GM19467 (cell line): ENCODE results near the gene HEXIM2.

Experiments
- ATAC-seq: cut with Tn5 transposase; IDR thresholded peaks from one replicate; pipeline ENCODE4 v1.9.1; 2021; ENCODE audit warnings: mild to moderate bottlenecking, moderate library complexity; ENCODE audit not compliant: unreplicated experiment

Gene HEXIM2

DNA sequence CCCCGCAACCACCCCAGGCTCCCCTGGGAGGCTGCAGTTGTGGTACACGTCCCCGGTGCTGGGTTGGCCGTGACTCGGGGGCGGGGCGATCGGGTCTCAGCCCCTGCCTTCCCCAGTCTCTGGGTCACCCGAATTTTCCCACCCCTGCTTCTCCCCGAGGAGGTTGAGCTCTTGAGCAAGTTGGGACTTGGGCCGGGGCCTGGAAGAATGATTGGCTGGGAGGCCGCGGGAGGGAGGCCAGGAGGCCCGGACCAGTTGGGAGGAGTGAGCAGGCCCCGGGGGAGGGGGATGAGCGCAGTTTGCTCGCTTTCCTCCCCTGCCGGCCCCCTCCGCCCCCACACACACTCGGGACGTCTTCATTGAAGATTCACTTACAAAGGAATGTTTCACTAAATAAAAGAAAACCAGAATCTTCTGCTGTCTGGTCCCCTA is 17.9 kb upstream of the HEXIM2 start:
- no peak for ATAC-seq

GRCh38 chr17:45144199-45145034 is 17.3 kb upstream of the HEXIM2 start:
- ATAC-seq: no peak

GRCh38 chr17:45145035-45145389 is 16.7 kb upstream of the HEXIM2 start:
- no peak for ATAC-seq

DNA sequence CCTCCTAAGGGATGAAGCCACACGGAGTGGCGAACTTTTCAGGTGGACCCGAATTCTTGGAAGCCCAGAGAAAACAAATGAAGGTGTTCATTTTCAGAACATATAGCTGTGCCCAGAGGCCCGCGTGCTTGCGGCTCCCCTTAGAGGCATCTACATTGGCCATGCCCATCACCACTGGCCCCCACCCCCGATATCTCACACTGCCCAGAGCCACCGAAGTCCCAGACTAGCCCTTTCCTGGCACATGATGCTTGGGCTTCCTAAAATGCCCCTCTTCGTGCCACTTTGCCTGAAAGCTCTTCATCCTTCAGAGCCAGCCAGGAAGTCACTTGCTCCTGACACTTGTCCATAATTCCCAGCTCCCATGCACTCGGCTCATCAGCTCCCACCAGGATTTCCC is 15.5 kb upstream of the HEXIM2 start:
- no peak for ATAC-seq

DNA sequence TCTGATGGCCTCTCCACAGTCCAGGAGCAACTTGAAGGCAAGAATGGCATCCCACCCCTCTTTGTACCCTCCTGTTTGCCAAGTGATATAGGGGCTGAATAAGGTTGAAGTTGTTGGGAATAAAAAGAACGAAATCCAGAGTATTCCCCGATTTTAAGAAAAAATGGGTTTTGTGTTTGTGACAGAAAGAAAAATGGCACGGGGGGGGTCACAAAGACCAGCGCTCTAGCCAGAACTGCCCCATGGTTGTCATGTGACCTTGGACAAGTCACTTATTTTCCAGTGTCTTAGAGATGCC is 15.1 kb upstream of the HEXIM2 start:
- no peak for ATAC-seq

GRCh38 chr17:45146890-45147580 is 14.6 kb upstream of the HEXIM2 start:
- ATAC-seq: no peak

DNA sequence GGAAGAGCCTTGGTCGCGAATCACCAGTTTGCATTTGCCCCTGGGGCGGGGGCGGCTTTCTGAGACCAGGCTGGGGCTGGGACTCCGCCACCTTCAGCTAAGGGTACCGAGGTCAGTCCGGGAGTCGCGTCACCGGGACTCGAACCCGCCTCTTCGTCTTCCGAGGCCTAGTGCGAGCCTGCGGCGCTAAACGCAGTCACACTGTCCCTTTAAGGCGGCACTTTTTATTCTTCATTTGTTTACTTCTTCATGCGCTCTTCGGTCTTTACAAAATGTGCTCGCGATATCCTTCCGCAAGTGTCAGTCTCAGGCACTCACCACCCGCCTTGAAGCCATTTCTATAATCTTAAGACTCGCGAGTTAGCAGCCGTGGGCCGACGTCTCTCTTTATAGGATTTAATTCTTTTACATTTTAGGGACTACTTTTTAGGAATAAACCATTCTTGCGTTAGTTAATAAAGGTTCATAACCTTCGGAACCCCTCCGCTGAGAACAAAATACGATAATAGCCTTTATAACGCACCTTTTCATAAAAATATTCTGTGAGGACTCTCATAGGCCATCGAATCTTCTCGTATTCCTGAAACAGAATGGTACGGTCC is 14.0 kb upstream of the HEXIM2 start:
- ATAC-seq: no peak

DNA sequence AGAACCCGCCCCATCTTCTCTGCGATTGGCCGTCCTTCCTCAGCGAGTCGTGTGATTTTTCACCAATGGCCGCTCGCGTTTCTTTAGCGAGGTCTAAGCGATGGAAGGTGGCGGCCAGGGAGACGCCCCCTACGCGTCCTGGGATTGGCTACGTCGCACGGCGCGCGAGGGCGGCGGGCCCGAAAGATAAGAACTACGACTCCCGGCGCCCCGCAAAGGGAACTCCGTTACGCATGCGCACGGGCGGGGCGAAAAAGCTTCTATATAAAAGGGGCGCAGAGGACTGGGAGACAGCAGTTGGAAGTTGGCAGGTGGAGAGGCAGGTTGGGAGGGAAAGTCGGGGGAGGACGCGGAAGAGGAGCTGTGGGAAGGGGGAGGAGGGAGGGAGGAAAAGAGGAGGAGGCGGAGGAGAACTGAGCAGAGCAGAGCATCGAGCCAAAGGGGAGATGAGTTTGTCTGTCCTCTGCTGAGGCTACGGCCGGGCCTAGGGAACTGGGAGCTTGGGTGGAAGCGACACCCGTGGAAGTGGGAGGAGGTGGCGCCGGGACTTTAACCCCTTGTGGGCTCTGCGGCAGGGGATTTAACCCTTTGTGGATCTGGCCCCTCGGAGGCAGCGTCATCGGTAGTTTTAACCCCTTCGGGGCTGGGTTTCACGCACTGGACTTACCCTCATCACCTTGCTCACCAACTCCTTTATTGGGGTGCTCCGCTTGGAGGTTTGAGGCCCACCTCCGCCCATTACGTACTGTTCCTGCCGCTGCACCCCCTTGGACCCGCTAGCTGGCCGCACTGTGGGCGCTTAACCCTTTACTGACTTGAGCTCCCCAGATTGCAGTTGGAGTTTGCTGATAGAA is 13.3 kb upstream of the HEXIM2 start, which contains the start of gene HEXIM1:
Gene HEXIM1 (plus strand): TSS at position 293 of the 854 bp plus-strand sequence. CDS start 716 bp downstream, outside the sequence.
- ATAC-seq: peak; percentile 69

- ATAC-seq: peak; percentile 24
Observed at GRCh38 chr17:45149037-45149668, 12.5 kb upstream of the HEXIM2 start.

DNA sequence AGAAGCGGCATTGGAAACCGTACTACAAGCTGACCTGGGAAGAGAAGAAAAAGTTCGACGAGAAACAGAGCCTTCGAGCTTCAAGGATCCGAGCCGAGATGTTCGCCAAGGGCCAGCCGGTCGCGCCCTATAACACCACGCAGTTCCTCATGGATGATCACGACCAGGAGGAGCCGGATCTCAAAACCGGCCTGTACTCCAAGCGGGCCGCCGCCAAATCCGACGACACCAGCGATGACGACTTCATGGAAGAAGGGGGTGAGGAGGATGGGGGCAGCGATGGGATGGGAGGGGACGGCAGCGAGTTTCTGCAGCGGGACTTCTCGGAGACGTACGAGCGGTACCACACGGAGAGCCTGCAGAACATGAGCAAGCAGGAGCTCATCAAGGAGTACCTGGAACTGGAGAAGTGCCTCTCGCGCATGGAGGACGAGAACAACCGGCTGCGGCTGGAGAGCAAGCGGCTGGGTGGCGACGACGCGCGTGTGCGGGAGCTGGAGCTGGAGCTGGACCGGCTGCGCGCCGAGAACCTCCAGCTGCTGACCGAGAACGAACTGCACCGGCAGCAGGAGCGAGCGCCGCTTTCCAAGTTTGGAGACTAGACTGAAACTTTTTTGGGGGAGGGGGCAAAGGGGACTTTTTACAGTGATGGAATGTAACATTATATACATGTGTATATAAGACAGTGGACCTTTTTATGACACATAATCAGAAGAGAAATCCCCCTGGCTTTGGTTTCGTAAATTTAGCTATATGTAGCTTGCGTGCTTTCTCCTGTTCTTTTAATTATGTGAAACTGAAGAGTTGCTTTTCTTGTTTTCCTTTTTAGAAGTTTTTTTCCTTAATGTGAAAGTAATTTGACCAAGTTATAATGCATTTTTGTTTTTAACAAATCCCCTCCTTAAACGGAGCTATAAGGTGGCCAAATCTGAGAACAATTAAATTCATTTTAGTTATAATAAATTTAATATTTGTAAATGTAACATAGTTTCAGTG is 11.7 kb upstream of the HEXIM2 start:
- ATAC-seq: no peak

GRCh38 chr17:45150911-45151809 is 10.5 kb upstream of the HEXIM2 start:
- no peak for ATAC-seq

DNA sequence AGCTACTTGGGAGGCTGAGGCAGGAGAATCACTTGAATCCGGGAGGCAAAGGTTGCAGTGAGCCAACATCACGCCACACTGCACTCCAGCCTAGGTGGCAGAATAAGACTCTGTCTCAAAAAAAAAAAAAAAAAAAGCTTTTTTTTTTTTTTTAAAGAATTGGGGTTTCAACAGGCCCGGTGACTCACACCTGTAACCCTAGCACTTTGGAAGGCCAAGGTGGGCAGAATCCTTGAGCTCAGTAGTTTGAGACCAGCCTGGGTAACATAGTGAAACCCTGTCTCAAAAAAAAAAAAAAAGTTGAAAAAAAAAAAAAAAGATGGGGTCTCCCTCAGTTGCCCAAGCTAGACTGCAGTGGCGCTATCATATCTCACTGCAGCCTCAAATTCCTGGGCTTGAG is 6.6 kb upstream of the HEXIM2 start:
- ATAC-seq: no peak

- ATAC-seq: no peak
Observed at GRCh38 chr17:45155483-45155882, 6.2 kb upstream of the HEXIM2 start.

DNA sequence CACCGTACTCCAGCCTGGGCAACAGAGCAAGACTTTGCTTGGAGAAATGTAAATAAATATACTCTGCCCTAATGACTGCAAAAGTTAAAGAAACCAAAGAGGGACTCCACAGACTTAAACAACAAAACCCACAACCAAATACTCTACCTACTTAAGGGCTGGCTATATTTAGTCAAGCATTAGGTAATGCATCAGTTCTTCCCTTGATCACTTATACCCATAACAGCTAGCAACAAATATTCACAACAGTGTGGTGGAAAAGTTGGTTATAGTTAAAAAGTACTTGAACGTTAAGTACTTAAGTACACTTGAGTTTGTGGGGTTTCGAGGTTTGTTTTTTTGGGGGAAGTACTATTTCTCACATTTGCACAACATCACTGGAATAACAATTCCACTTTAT is 5.4 kb upstream of the HEXIM2 start:
- no peak for ATAC-seq

- ATAC-seq: peak; percentile 13
Observed at GRCh38 chr17:45160447-45161287, 1.0 kb upstream of the HEXIM2 start.

DNA sequence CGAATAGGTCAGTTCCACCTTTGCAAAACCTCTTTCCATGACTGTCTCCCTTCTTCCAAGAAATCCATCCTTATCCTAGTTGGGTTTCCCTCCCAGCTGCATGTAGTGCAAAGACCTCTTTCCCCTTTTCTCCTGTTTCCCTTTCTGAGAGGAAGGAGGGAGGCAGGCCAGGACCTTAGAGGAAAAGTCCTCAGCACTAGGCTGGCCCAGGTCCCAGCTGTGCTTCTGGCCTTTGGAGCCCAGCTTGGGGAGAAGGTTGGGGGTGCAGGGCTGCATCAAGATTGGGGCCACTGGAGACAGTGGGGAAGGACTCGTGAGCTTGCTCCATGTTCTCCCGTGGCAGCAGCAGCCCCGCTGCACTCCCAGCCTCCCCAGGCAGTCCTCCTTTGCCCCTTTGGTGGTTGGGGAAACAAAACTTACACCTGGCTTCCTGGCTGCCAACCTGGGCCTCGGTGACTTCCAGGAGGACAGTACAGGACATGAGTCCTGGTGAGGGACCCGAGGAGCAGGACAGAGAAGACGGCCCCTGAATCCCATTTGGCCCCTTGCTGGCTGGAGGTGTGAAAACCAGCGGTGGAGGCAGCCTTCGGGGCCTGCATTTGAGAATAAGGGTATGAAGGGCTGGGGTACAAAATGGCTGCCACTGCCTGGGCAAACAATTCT is 481 bp downstream of the HEXIM2 start:
- ATAC-seq: no peak

DNA sequence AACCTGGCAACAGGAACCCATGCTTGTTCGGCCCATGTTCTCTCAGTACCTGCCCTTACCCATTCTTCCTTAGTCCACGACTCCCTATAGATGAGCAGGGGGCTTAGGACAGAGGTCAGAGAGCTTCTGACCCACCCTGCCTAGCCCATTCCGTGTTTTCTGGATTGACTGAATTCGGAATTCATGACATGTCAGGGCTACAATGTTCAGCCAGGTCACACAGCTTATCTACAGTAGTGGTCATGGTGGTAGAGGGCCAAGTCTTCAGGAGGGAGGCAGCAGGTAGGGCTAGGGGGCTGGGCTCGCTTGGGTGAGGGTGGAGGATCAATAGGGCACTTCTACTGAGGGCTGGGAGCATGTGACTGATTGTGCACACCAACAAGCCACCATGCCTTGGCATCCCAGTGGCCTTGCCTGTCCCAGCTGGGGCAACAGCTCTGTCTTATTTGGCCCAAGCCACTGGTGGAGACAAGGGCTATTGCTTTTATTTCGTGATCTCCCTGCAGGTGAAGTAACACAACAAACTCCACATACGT is 3.1 kb downstream of the HEXIM2 start:
- no peak for ATAC-seq
